Measurements from ENCODE around the gene SLC25A22.

SLC25A22 gene

DNA sequence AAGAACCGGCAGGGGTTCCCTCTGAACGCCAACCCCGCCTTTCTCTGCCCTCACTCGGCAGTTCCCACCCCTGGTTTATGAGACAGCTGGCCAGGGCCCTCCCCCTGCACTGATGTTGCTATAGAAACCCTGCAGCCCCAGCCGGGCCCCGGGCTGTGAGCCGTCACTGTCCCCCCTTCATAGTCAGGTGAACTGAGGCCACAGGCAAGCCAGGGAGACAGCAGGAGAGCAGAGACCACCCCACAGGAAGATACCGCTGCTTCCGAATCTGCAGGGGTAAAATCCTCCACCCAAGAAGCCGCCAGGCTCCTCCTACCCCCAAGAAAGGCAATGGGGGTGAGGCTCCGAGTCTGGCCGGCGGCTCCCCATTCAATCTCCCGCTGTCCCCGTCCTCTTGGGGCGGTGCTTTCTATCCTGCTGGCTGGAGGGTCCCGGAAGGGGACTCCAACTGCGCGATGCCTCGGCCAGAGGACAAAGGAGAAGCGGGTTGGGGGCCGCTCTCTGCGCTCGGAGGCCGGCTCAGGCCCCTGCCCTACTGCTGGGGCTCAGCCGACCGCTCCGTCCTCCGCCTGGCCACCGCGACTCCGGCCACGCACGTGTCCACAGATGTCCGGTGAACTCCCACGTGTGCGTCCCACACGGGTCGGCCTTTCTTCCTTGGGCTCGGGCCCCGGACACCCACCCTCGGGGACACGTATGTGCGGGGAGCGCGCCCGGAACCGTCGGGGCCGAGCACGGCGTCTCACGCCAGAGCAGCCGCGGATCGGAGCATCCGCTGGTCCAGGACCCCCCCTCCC is 587 bp downstream of the SLC25A22 start:
- TF ChIP-seq POLR2AphosphoS5 (IDR thresholded peaks at IDR 0.05; ENCODE audit: low read depth, low read length) (peak; percentile 69; the same call in 1 of the 2 replicates), SIN3A (IDR thresholded peaks at IDR 0.05; ENCODE audit: borderline replicate concordance, insufficient read depth, low read length) (peak; percentile 64; the same call in 1 of the 2 replicates), TAF1 (IDR thresholded peaks at IDR 0.05; ENCODE audit: borderline replicate concordance, insufficient read depth, low read length) (0 out of 2 replicates have a peak, but pooled peaks have one; percentile 20), FOXP2 (optimal IDR thresholded peaks at IDR 0.05; ENCODE audit: borderline replicate concordance, extremely low read depth, extremely low read length, insufficient read depth) (no peak)

- TF ChIP-seq TAF1 (IDR thresholded peaks at IDR 0.05; ENCODE audit: borderline replicate concordance, insufficient read depth, low read length): no peak
- TF ChIP-seq FOXP2 (optimal IDR thresholded peaks at IDR 0.05; ENCODE audit: borderline replicate concordance, extremely low read depth, extremely low read length, insufficient read depth): no peak
- TF ChIP-seq SIN3A (IDR thresholded peaks at IDR 0.05; ENCODE audit: borderline replicate concordance, insufficient read depth, low read length): no peak
- no peak for TF ChIP-seq POLR2AphosphoS5 (IDR thresholded peaks at IDR 0.05; ENCODE audit: low read depth, low read length)
- no peak for TF ChIP-seq REST (IDR thresholded peaks at IDR 0.05; ENCODE audit: insufficient read depth in 1 of 2, low read depth in 2 of 2, low read length in 2 of 2)
Observed at GRCh38 chr11:796565-797295, 1.4 kb downstream of the SLC25A22 start.

DNA sequence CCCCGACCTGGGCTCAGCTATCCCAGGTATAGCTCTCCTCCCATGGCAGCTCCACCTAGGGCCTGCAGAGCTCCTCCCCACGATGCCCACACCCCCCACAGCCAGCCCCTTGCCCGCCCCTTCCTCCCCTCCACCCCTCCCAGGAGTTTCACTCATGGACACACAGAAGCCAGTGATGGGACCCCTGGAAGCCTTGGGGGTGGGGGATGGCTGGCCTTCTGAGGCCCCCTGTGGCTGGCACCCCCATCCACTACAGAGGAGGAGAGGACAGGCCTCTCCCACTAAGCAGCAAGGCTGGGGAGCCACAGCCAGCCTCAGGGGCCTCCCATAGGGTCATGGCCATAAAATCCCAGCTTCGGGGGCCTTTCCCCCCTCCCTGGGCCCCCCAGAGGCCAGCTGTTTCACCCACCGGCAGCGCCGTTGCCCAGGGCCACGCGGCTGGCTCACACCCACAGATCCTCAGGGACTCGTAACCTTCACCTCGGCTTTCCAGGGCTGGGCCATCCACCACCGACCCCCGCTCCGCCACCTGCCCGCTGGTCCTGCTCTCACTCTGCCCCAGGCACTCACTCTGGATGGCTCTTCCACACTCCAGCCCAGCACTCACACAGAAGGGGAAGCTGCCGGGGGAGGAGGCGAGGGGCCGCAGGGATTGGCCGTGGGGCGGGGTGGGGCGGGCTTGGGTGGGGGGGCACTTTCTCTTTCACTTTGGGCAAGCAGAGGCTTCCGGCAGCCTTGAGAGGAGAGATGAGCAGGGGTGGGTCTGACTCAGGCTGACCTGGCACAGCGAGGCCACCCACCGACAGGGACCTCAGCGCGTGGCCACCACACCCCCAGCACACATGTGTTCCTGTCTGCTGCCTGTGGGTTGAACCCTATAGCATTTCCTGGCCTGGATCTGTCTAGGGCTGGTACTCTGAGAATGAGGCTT is 2.2 kb downstream of the SLC25A22 start:
- TF ChIP-seq FOXP2 (optimal IDR thresholded peaks at IDR 0.05; ENCODE audit: borderline replicate concordance, extremely low read depth, extremely low read length, insufficient read depth) (no peak), REST (IDR thresholded peaks at IDR 0.05; ENCODE audit: insufficient read depth in 1 of 2, low read depth in 2 of 2, low read length in 2 of 2) (no peak), TAF1 (IDR thresholded peaks at IDR 0.05; ENCODE audit: borderline replicate concordance, insufficient read depth, low read length) (0 out of 2 replicates have a peak, but pooled peaks have one; percentile 47), SIN3A (IDR thresholded peaks at IDR 0.05; ENCODE audit: borderline replicate concordance, insufficient read depth, low read length) (peak; percentile 96; the same call in 1 of the 2 replicates), POLR2AphosphoS5 (IDR thresholded peaks at IDR 0.05; ENCODE audit: low read depth, low read length) (peak; percentile 71; the same call in 1 of the 2 replicates)

GRCh38 chr11:794766-795633 is 3.1 kb downstream of the SLC25A22 start:
- TF ChIP-seq FOXP2 (optimal IDR thresholded peaks at IDR 0.05; ENCODE audit: borderline replicate concordance, extremely low read depth, extremely low read length, insufficient read depth) (no peak), POLR2AphosphoS5 (IDR thresholded peaks at IDR 0.05; ENCODE audit: low read depth, low read length) (no peak), REST (IDR thresholded peaks at IDR 0.05; ENCODE audit: insufficient read depth in 1 of 2, low read depth in 2 of 2, low read length in 2 of 2) (no peak), TAF1 (IDR thresholded peaks at IDR 0.05; ENCODE audit: borderline replicate concordance, insufficient read depth, low read length) (no peak), SIN3A (IDR thresholded peaks at IDR 0.05; ENCODE audit: borderline replicate concordance, insufficient read depth, low read length) (no peak)
